ENCODE measurements around the gene LILRB3.
"Not testable (repeated sequence)": the region's sequence is repeated elsewhere in the genome, so short reads cannot be mapped to it uniquely, and the experiment has no call there.

Gene LILRB3

GRCh38 chr19:54242646-54243045 lies 19.8 kb upstream of the LILRB3 start, which contains the start of gene LILRA6:
Gene LILRA6 (minus strand): TSS chr19:54242790.
- in situ Hi-C loops (cut with MboI; ENCODE audit: low sequenced_read_pairs), result not testable (repeated sequence)

GRCh38 chr19:54242234-54242633 lies 19.4 kb upstream of the LILRB3 start:
- in situ Hi-C loops (cut with MboI; ENCODE audit: low sequenced_read_pairs), result not testable (repeated sequence)

GRCh38 chr19:54240372-54241336 lies 17.8 kb upstream of the LILRB3 start:
- in situ Hi-C loops (cut with MboI; ENCODE audit: low sequenced_read_pairs), result not testable (repeated sequence)

GRCh38 chr19:54239491-54240371 lies 16.9 kb upstream of the LILRB3 start:
- in situ Hi-C loops (cut with MboI; ENCODE audit: low sequenced_read_pairs), result not testable (repeated sequence)

GRCh38 chr19:54233941-54234340 lies 11.1 kb upstream of the LILRB3 start:
- in situ Hi-C loops (cut with MboI; ENCODE audit: low sequenced_read_pairs), result no loop called here

- in situ Hi-C loops (cut with MboI; ENCODE audit: low sequenced_read_pairs), result no loop called here
Measured at GRCh38 chr19:54231077-54231931, 8.5 kb upstream of the LILRB3 start.

- in situ Hi-C loops (cut with MboI; ENCODE audit: low sequenced_read_pairs), result no loop called here
Measured at GRCh38 chr19:54230031-54230430, 7.2 kb upstream of the LILRB3 start.

GRCh38 chr19:54229146-54229545 lies 6.3 kb upstream of the LILRB3 start:
- in situ Hi-C loops (cut with MboI; ENCODE audit: low sequenced_read_pairs), result no loop called here

- in situ Hi-C loops (cut with MboI; ENCODE audit: low sequenced_read_pairs), result not testable (repeated sequence)
Measured at GRCh38 chr19:54224619-54225018, 1.8 kb upstream of the LILRB3 start.

- in situ Hi-C loops (cut with MboI; ENCODE audit: low sequenced_read_pairs), result not testable (repeated sequence)
Measured at GRCh38 chr19:54223937-54224281, 1.1 kb upstream of the LILRB3 start.

GRCh38 chr19:54223277-54223936 lies 600 bp upstream of the LILRB3 start:
- in situ Hi-C loops (cut with MboI; ENCODE audit: low sequenced_read_pairs), result not testable (repeated sequence)

- in situ Hi-C loops (cut with MboI; ENCODE audit: low sequenced_read_pairs), result not testable (repeated sequence)
Measured at GRCh38 chr19:54221947-54222346, 860 bp downstream of the LILRB3 start.

GRCh38 chr19:54219702-54220101 lies 3.1 kb downstream of the LILRB3 start:
- in situ Hi-C loops (cut with MboI; ENCODE audit: low sequenced_read_pairs), result not testable (repeated sequence)

- in situ Hi-C loops (cut with MboI; ENCODE audit: low sequenced_read_pairs), result no loop called here
Measured at GRCh38 chr19:54218960-54219661, 3.7 kb downstream of the LILRB3 start.

- in situ Hi-C loops (cut with MboI; ENCODE audit: low sequenced_read_pairs), result no loop called here
Measured at GRCh38 chr19:54218259-54218658, 4.5 kb downstream of the LILRB3 start.

GRCh38 chr19:54217517-54218247 lies 5.1 kb downstream of the LILRB3 start:
- in situ Hi-C loops (cut with MboI; ENCODE audit: low sequenced_read_pairs), result not testable (repeated sequence)

- in situ Hi-C loops (cut with MboI; ENCODE audit: low sequenced_read_pairs), result no loop called here
Measured at GRCh38 chr19:54216869-54217268, 5.9 kb downstream of the LILRB3 start.

- in situ Hi-C loops (cut with MboI; ENCODE audit: low sequenced_read_pairs), result not testable (repeated sequence)
Measured at GRCh38 chr19:54214734-54215133, 8.1 kb downstream of the LILRB3 start.

- in situ Hi-C loops (cut with MboI; ENCODE audit: low sequenced_read_pairs), result not testable (repeated sequence)
Measured at GRCh38 chr19:54214217-54214616, 8.6 kb downstream of the LILRB3 start.
